ENCODE results near the gene MELTF. TPM values are rescaled to one million over a fixed set of nuclear protein-coding genes. Genes with fewer than 3 reads are reported as not detected.
A peak's percentile ranks its signal among the peaks of the same experiment; 100 is the strongest.

Gene MELTF
- total RNA-seq, 1 experiment from 2014 or later = 9.2 TPM

- H3K4me3 Mint-ChIP-seq = peak overlapping the region; percentile 52 to 73; a peak in 4 of 5 replicates
- Histone ChIP-seq H4K91ac (ENCODE audit: insufficient read length, low read depth, low read length) (no peak overlapping the region), H3K14ac (ENCODE audit: insufficient read depth, low read length) (no peak overlapping the region), H2BK12ac (ENCODE audit: insufficient read length, low read depth, low read length) (no peak overlapping the region), H3K27ac (ENCODE audit: insufficient read length, low read depth, low read length) (no peak overlapping the region), H2BK5ac (ENCODE audit: insufficient read length, low read length) (no peak overlapping the region), H4K8ac (replicated peaks; ENCODE audit: insufficient read length, low read depth, low read length) (no peak overlapping the region), H3K27me3 (ENCODE audit: insufficient read depth, low read length) (peaks cover 41% of the 10 kb centered on the region), H3T11ph (ENCODE audit: low read length) (no peak overlapping the region), H3K79me1 (ENCODE audit: insufficient read depth, low read depth, low read length, poor library complexity, severe bottlenecking) (no peaks in the 10 kb centered on the region), H4K20me1 (ENCODE audit: control insufficient read depth, insufficient read depth, insufficient read length) (no peaks in the 10 kb centered on the region), H3K4me2 (ENCODE audit: insufficient read depth, insufficient read length, low read length) (peak overlapping the region; percentile 3), H3K79me2 (ENCODE audit: insufficient read depth, low read length) (no peaks in the 10 kb centered on the region), H2BK20ac (ENCODE audit: low read depth, low read length, poor library complexity, severe bottlenecking) (no peak overlapping the region), H3K9ac (ENCODE audit: extremely low read depth, insufficient read length, low read length) (no peak overlapping the region), H3K4me1 (ENCODE audit: insufficient read depth, low read length) (no peaks in the 10 kb centered on the region), H3K9me3 (ENCODE audit: control insufficient read depth, low read depth, low read length) (peaks cover 3% of the 10 kb centered on the region), H2BK120ac (ENCODE audit: low read depth, low read length, poor library complexity, severe bottlenecking) (no peak overlapping the region), H2AK5ac (ENCODE audit: insufficient read length, low read length) (no peak overlapping the region), H3K23ac (ENCODE audit: insufficient read length, low read depth, low read length) (no peak overlapping the region), H3K23me2 (ENCODE audit: insufficient read length, low read depth, low read length, poor library complexity, severe bottlenecking) (no peaks in the 10 kb centered on the region), H3K56ac (ENCODE audit: insufficient read length, low read depth, low read length) (no peak overlapping the region), H3K18ac (ENCODE audit: insufficient read length, low read depth, low read length) (no peak overlapping the region), H3K4ac (ENCODE audit: low read depth, low read length) (no peak overlapping the region), H4K5ac (ENCODE audit: insufficient read length, low read depth, low read length) (no peak overlapping the region), H2AFZ (ENCODE audit: low read length) (no peak overlapping the region), H2BK15ac (ENCODE audit: low read depth, low read length) (no peak overlapping the region)
- H3K27ac Mint-ChIP-seq = no peak overlapping the region
- H3K27me3 Mint-ChIP-seq (ENCODE audit: low read depth) = peaks cover 74% of the 10 kb centered on the region
- peaks cover 3 to 13% of the 10 kb centered on the region in 2 experiments; a peak in 3 of 4 replicates for H3K4me1 Mint-ChIP-seq
- no peak for DNase-seq
- peaks cover 0 to 8% (median 4%) of the 10 kb centered on the region in 3 experiments; a peak in 2 of 7 replicates for H3K36me3 Mint-ChIP-seq (ENCODE audit: insufficient read depth in 1 of 3, low read depth in 3 of 3)
- no CpG with 5 or more reads among the region's 72 CpGs for WGBS (ENCODE audit: extremely low coverage, insufficient read length, low lambda C conversion rate)
- H3K9me3 Mint-ChIP-seq = peaks cover 11 to 17% of the 10 kb centered on the region in 2 experiments
- no peak for TF ChIP-seq CTCF (conservative IDR thresholded peaks at IDR 0.05)
Observed at GRCh38 chr3:196969134-196969659, 60.4 kb downstream of the MELTF start.

All from H9 (cell line).